Prostate gland (tissue), 2 donors: ENCODE results near the gene CREB5. TPM values are rescaled to one million over a fixed set of nuclear protein-coding genes. Genes with fewer than 3 reads are reported as not detected.

Experiments
- DNase-seq: peaks from one replicate; pipeline ENCODE4 v3.0.0-alpha.2; 2019; ENCODE audit warnings: low spot score
- H3K27ac ChIP-seq, 2 donors: fragments of 200-600 bp; sonication (generic); 2 replicates each; pipeline ENCODE4 v1.5.1; 2017 to 2019
- H3K27me3 ChIP-seq: fragments of 200-600 bp; sonication (generic); replicated peaks from 2 replicates; pipeline ENCODE4 v1.5.1; 2019; ENCODE audit not compliant: insufficient read depth
- H3K36me3 ChIP-seq, 2 donors: fragments of 200-600 bp; sonication (generic); 1 replicate in 1 of 2; 2 replicates in 1 of 2; pipeline versions ENCODE4 v1.5.1 to v1.8.1; 2017 to 2019
- H3K4me1 ChIP-seq: fragments of 200-600 bp; sonication (generic); replicated peaks from 2 replicates; pipeline ENCODE4 v1.5.1; 2019
- H3K4me3 ChIP-seq, 2 donors: fragments of 200-600 bp; sonication (generic); 2 replicates each; pipeline ENCODE4 v1.5.1; 2017 to 2019
- H3K9me3 ChIP-seq: fragments of 200-600 bp; sonication (generic); 2 replicates; pipeline ENCODE4 v1.5.1; 2017
- CTCF ChIP-seq, 4 experiments: fragments of 200-600 bp in 2 of 4; fragments of 450-650 bp in 2 of 4; sonication (generic) in 2 of 4; IDR thresholded peaks; 1 replicate in 3 of 4; 2 replicates in 1 of 4; pipeline ENCODE4 v1.5.1; 2016 to 2019; ENCODE audit warnings: antibody characterized with exemption in 4 of 4, mild to moderate bottlenecking in 2 of 4, moderate library complexity in 2 of 4
- POLR2A ChIP-seq: fragments of 450-650 bp; IDR thresholded peaks from one replicate; pipeline ENCODE4 v1.6.1; 2016; ENCODE audit warnings: antibody characterized with exemption, mild to moderate bottlenecking
- POLR2AphosphoS5 ChIP-seq: sonication (generic); formaldehyde crosslinking; IDR thresholded peaks from one replicate; pipeline ENCODE4 v1.6.1; 2017; ENCODE audit warnings: antibody characterized with exemption
- WGBS: methylation state at CpG from one replicate; pipeline ENCODE4 v1.1.5; 2018; 5-methylcytosine and 5-hydroxymethylcytosine counted together
- intact Hi-C: fragments of 100-400 bp; cut with DNase I; formaldehyde crosslinking; loops from one replicate; pipeline ENCODE4 v1.14.2; 2022
- total RNA-seq, 2 donors: library from RNA; depleted of rRNA; stranded (reverse); fragments of >200 nt; gene quantifications; one replicate each; pipeline ENCODE4 v1.1.0, GENCODE V29; 2016

CREB5 gene
- total RNA-seq, 2 donors from 2014 or later: 0.46 to 3.4 TPM

DNA sequence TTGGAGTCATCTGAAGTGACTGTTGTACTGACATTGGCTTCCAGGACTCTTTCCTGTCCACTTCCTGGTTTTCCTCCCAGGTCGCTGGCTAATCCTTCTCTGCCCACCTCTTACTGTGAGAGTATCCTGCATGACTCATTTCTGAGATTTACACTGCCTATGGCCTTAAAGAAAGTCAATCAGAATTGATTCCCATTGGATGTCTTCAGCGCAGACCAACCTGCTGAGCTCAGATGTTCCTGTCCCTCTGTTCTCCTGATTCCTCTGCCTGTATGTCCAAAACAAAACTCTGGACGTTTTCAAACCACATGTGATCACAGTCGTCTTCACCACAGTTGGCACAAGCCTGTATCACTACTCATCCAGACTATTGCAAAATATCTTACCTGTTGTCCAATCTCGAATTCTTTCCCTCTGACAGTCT is 262.1 kb downstream of the CREB5 start:
- WGBS: 82% methylated on average over 5 of the region's 5 CpGs
- intact Hi-C loops: no loop called here
- Histone ChIP-seq H3K36me3 (no peaks in the 10 kb centered on the region), H3K27me3 (no peaks in the 10 kb centered on the region), H3K4me3 (no peak overlapping the region), H3K9me3 (no peaks in the 10 kb centered on the region), H3K4me1 (no peaks in the 10 kb centered on the region), H3K27ac (no peak overlapping the region)
- TF ChIP-seq POLR2AphosphoS5 (no peak), CTCF (IDR thresholded peaks at IDR 0.05) (no peak), POLR2A (no peak)
- DNase-seq: no peak

DNA sequence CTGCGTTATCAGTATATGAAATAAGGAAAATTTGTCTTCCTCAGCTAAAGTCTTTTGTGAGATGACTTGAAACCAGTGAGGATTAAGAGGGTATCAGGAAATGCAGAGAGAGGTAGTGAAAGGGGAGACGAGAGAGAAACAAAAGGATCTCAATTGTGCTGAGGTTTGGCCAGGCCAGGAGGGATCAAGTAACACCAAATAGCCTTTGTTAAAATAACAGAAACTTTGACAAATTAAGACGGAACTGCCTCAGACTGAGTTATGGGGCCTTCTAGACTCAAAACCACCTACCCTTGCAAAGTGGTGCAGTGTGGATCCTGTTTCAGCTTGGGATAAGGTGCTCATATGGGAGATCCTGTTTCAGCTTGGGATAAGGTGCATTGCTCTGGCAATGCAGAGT is 263.1 kb downstream of the CREB5 start:
- TF ChIP-seq CTCF (IDR thresholded peaks at IDR 0.05): no peak
- no peak for TF ChIP-seq POLR2A
- no peak for TF ChIP-seq POLR2AphosphoS5
- H3K9me3 ChIP-seq: no peaks in the 10 kb centered on the region
- H3K4me1 ChIP-seq: no peaks in the 10 kb centered on the region
- no peak overlapping the region for H3K4me3 ChIP-seq
- no peaks in the 10 kb centered on the region for H3K27me3 ChIP-seq
- no peaks in the 10 kb centered on the region for H3K36me3 ChIP-seq
- no peak for DNase-seq
- no peak overlapping the region for H3K27ac ChIP-seq
- WGBS: 93% methylated on average over 3 of the region's 3 CpGs
- intact Hi-C loops: no loop called here

DNA sequence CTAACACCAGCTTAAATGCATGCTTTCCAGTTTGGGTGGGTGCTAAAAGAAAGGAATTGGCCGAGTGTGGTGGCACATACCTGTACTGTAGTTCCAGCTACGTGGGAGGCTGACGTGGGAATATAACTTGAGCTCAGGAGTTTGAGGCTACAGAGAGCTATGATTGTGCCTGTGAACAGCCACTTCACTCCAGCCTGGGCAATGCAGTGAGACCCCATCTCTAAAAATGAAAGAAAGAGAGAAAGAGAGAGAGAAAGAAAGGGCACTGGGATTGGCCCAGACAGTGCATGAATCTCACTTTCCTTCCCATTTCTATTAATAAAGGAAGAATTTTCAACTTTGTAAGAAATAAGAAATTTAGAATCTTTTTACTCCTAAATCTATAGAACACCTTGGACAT is 265.4 kb downstream of the CREB5 start:
- Histone ChIP-seq H3K27me3 (no peaks in the 10 kb centered on the region), H3K4me1 (no peaks in the 10 kb centered on the region), H3K27ac (no peak overlapping the region), H3K9me3 (no peaks in the 10 kb centered on the region), H3K4me3 (no peak overlapping the region), H3K36me3 (no peaks in the 10 kb centered on the region)
- no peak for DNase-seq
- whole genome bisulfite sequencing: 96% methylated on average over 3 of the region's 3 CpGs
- intact Hi-C loops: no loop called here
- TF ChIP-seq CTCF (IDR thresholded peaks at IDR 0.05): no peak
- TF ChIP-seq POLR2A: no peak
- TF ChIP-seq POLR2AphosphoS5: no peak

- Histone ChIP-seq H3K27ac (no peak overlapping the region), H3K36me3 (no peaks in the 10 kb centered on the region), H3K4me3 (no peak overlapping the region), H3K27me3 (no peaks in the 10 kb centered on the region), H3K4me1 (no peaks in the 10 kb centered on the region), H3K9me3 (no peaks in the 10 kb centered on the region)
- 77% methylated on average over 2 of the region's 2 CpGs for WGBS
- intact Hi-C loops: no loop called here
- TF ChIP-seq POLR2A (no peak), POLR2AphosphoS5 (no peak), CTCF (IDR thresholded peaks at IDR 0.05) (no peak)
- DNase-seq: no peak
Observed at GRCh38 chr7:28678431-28678965, 266.2 kb downstream of the CREB5 start.

DNA sequence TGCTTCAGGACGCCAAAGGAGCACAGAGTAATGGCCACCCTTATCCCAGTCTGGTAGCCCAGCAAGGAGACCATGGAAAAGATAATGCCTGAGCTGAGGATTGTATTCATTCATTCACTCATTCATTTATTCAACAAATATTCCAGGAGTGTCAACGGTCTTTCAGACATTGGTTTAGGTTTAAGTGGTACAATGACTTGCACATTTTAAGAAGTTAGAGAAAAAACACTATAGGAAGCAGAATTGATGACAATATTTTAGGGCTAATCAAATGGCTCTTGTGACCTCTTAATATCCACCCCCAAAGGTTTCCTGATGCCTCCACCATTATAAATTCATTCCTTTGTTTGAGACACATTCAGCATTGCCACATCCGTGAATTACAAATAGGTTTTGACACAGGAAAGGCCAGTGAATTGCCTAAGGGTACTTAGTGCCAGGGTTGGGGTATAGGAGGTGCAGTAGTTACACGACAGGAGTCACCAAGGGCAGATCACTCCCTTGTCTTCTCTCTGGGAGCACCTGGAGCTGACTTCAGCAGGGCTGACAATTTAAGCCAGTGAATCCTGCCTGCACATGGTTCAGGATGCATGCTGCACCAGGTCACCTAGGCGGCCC is 269.5 kb downstream of the CREB5 start:
- Histone ChIP-seq H3K27ac (no peak overlapping the region), H3K9me3 (no peaks in the 10 kb centered on the region), H3K27me3 (no peaks in the 10 kb centered on the region), H3K4me3 (no peak overlapping the region), H3K36me3 (no peaks in the 10 kb centered on the region), H3K4me1 (no peaks in the 10 kb centered on the region)
- WGBS: 95% methylated on average over 5 of the region's 5 CpGs
- no peak for DNase-seq
- TF ChIP-seq POLR2A: no peak
- TF ChIP-seq POLR2AphosphoS5: no peak
- no peak for TF ChIP-seq CTCF (IDR thresholded peaks at IDR 0.05)
- intact Hi-C loops: loop anchor here (10.0 kb wide), 1 partner anchor 173 kb away; no protein-coding TSS in a partner anchor
